H1 (cell line): ENCODE data around the gene PHLPP1. TPM values are rescaled to one million over a fixed set of nuclear protein-coding genes. Genes with fewer than 3 reads are reported as not detected.
A peak's percentile ranks its signal among the peaks of the same experiment; 100 is the strongest.

Experiments
- CTCF ChIA-PET: fragments of 300-600 bp; sonication (Branson Sonifier 250); formaldehyde crosslinking; loops from one replicate; lab custom pipeline; 2021; ENCODE audit not compliant: partially characterized antibody; lab: Charles Lee
- POLR2A ChIA-PET: fragments of 300-600 bp; sonication (Branson Sonifier 250); formaldehyde crosslinking; loops from one replicate; lab custom pipeline; 2021; ENCODE audit warnings: inconsistent platforms; ENCODE audit not compliant: partially characterized antibody; lab: Charles Lee
- DNase-seq, 2 experiments: peaks; one replicate each; pipeline versions ENCODE4 v3.0.0 to v3.0.0-alpha.2; 2010 to 2022; ENCODE audit warnings: low spot score in 2 of 2, low read depth in 1 of 2, mixed read lengths in 1 of 2
- FAIRE-seq: peaks from 2 replicates; lab custom pipeline; 2011; peaks lifted over from hg19 to GRCh38; lab: Jason Lieb, UNC
- H2AFZ ChIP-seq: 2 replicates; pipeline ENCODE4 v1.8.1; 2012; ENCODE audit warnings: low read length, inconsistent platforms
- H2AK5ac ChIP-seq: 2 replicates; pipeline ENCODE4 v1.6.1; 2013; ENCODE audit warnings: low read depth, low read length
- H2BK120ac ChIP-seq: replicated peaks from 2 replicates; pipeline ENCODE3; 2013; ENCODE audit warnings: low read depth, low read length, inconsistent platforms
- H2BK12ac ChIP-seq: 2 replicates; pipeline ENCODE4 v1.6.1; 2013; ENCODE audit warnings: low read depth, low read length
- H2BK15ac ChIP-seq: 2 replicates; pipeline ENCODE4 v1.6.1; 2013; ENCODE audit warnings: low read length
- H2BK20ac ChIP-seq: 2 replicates; pipeline ENCODE4 v1.6.1; 2013; ENCODE audit warnings: low read length
- H2BK5ac ChIP-seq: 2 replicates; pipeline ENCODE4 v1.6.1; 2013; ENCODE audit warnings: low read depth, low read length
- H3K14ac ChIP-seq: 2 replicates; pipeline ENCODE4 v1.6.1; 2013; ENCODE audit warnings: inconsistent platforms; ENCODE audit not compliant: insufficient read length
- H3K18ac ChIP-seq: 2 replicates; pipeline ENCODE4 v1.6.1; 2013; ENCODE audit warnings: low read length; ENCODE audit errors: extremely low read depth
- H3K23ac ChIP-seq: 2 replicates; pipeline ENCODE4 v1.6.1; 2013; ENCODE audit warnings: inconsistent platforms; ENCODE audit not compliant: insufficient read length
- H3K23me2 ChIP-seq: 2 replicates; pipeline ENCODE4 v1.6.1; 2013; ENCODE audit warnings: low read depth, low read length
- H3K27ac ChIP-seq: 2 replicates; pipeline ENCODE4 v1.6.1; 2011; ENCODE audit warnings: low read depth, low read length, inconsistent platforms
- H3K27me3 ChIP-seq, 4 experiments: replicated peaks in 1 of 4; 1 replicate in 1 of 4; 2 replicates in 3 of 4; pipeline versions ENCODE4 v1.6.1 to v1.8.1; 2011 to 2013; ENCODE audit warnings: low read length in 3 of 4, mild to moderate bottlenecking in 3 of 4, inconsistent platforms in 2 of 4, mixed read lengths in 2 of 4, moderate library complexity in 1 of 4; ENCODE audit not compliant: control insufficient read depth in 3 of 4, insufficient read depth in 3 of 4; ENCODE audit errors: extremely low read depth in 1 of 4
- H3K36me3 ChIP-seq, 4 experiments: 2 replicates each; pipeline versions ENCODE4 v1.6.1 to v1.8.1; 2011 to 2013; ENCODE audit warnings: mild to moderate bottlenecking in 4 of 4, low read length in 3 of 4, moderate library complexity in 2 of 4, control low read depth in 1 of 4, inconsistent platforms in 1 of 4; ENCODE audit not compliant: insufficient read depth in 4 of 4, control insufficient read depth in 2 of 4
- H3K4ac ChIP-seq: replicated peaks from 2 replicates; pipeline ENCODE3; 2013; ENCODE audit warnings: low read length, low read depth, mixed read lengths, inconsistent platforms; ENCODE audit not compliant: insufficient read length
- H3K4me1 ChIP-seq, 4 experiments: replicated peaks in 1 of 4; 1 replicate in 1 of 4; 2 replicates in 3 of 4; pipeline versions ENCODE4 v1.6.1 to v1.8.1; 2011 to 2013; ENCODE audit warnings: low read length in 3 of 4, inconsistent platforms in 2 of 4, mixed read lengths in 1 of 4; ENCODE audit not compliant: insufficient read depth in 4 of 4, control insufficient read depth in 3 of 4
- H3K4me2 ChIP-seq, 2 experiments: 2 replicates each; pipeline versions ENCODE4 v1.6.1 to v1.8.1; 2011 to 2013; ENCODE audit warnings: low read depth in 2 of 2, low read length in 2 of 2, control low read depth in 1 of 2, inconsistent platforms in 1 of 2, mild to moderate bottlenecking in 1 of 2; ENCODE audit not compliant: insufficient read depth in 1 of 2
- H3K4me3 ChIP-seq, 4 experiments: fragments of 200-600, 300-600 bp in 1 of 4; sonication (generic), shearing (Covaris generic), sonication (Bioruptor Twin) in 1 of 4; 2 replicates each; pipeline versions ENCODE4 v1.5.1 to v1.8.1; 2011 to 2016; ENCODE audit warnings: low read length in 4 of 4, low read depth in 3 of 4, control low read depth in 2 of 4, inconsistent platforms in 2 of 4, mild to moderate bottlenecking in 2 of 4, mixed read lengths in 1 of 4, moderate library complexity in 1 of 4; ENCODE audit not compliant: insufficient read depth in 2 of 4; ENCODE audit errors: extremely low read depth in 1 of 4
- H3K56ac ChIP-seq: replicated peaks from 2 replicates; pipeline ENCODE3; 2013; ENCODE audit warnings: low read depth, mild to moderate bottlenecking, mixed read lengths, low read length, inconsistent platforms; ENCODE audit not compliant: insufficient read length
- H3K79me1 ChIP-seq: 2 replicates; pipeline ENCODE4 v1.6.1; 2013; ENCODE audit warnings: low read depth, low read length, control low read depth
- H3K79me2 ChIP-seq, 2 experiments: 2 replicates each; pipeline versions ENCODE4 v1.6.1 to v1.8.1; 2012 to 2013; ENCODE audit warnings: low read length in 2 of 2, mild to moderate bottlenecking in 2 of 2, inconsistent platforms in 1 of 2; ENCODE audit not compliant: insufficient read depth in 2 of 2, control insufficient read depth in 1 of 2
- H3K9ac ChIP-seq, 4 experiments: replicated peaks in 1 of 4; 1 replicate in 1 of 4; 2 replicates in 3 of 4; pipeline versions ENCODE4 v1.6.1 to v1.8.1; 2011 to 2013; ENCODE audit warnings: low read depth in 3 of 4, low read length in 3 of 4, control low read depth in 2 of 4, mild to moderate bottlenecking in 2 of 4, moderate library complexity in 2 of 4, inconsistent platforms in 1 of 4; ENCODE audit errors: extremely low read depth in 1 of 4
- H3K9me3 ChIP-seq, 2 experiments: 2 replicates each; pipeline versions ENCODE4 v1.6.1 to v1.8.1; 2012 to 2013; ENCODE audit warnings: mild to moderate bottlenecking in 2 of 2, moderate library complexity in 2 of 2, control low read depth in 1 of 2, inconsistent platforms in 1 of 2, low read depth in 1 of 2, low read length in 1 of 2, mixed read lengths in 1 of 2; ENCODE audit not compliant: insufficient read depth in 2 of 2
- H4K20me1 ChIP-seq, 2 experiments: replicated peaks in 1 of 2; 2 replicates each; pipeline versions ENCODE3 to v1.8.1; 2011 to 2013; ENCODE audit warnings: inconsistent platforms in 2 of 2, low read length in 2 of 2, mild to moderate bottlenecking in 1 of 2; ENCODE audit not compliant: insufficient read depth in 2 of 2, control insufficient read depth in 1 of 2
- H4K5ac ChIP-seq: 2 replicates; pipeline ENCODE4 v1.6.1; 2013; ENCODE audit warnings: low read length, low read depth, mixed read lengths, inconsistent platforms; ENCODE audit not compliant: insufficient read length
- H4K8ac ChIP-seq: 2 replicates; pipeline ENCODE4 v1.8.0; 2013; ENCODE audit warnings: mild to moderate bottlenecking, moderate library complexity, low read length, inconsistent platforms; ENCODE audit not compliant: insufficient read depth; ENCODE audit errors: extremely low read depth
- H4K91ac ChIP-seq: replicated peaks from 2 replicates; pipeline ENCODE3; 2013; ENCODE audit warnings: low read length, mixed read lengths, inconsistent platforms; ENCODE audit not compliant: insufficient read length
- ASH2L ChIP-seq: fragments of 200-600, 300-600 bp; sonication (generic); IDR thresholded peaks from one replicate; pipeline ENCODE4 v1.7.1; 2017; ENCODE audit warnings: low read length
- CREB1 ChIP-seq: IDR thresholded peaks from 2 replicates; pipeline ENCODE4 v1.6.1; 2012; ENCODE audit warnings: inconsistent platforms
- GABPA ChIP-seq: IDR thresholded peaks from 2 replicates; pipeline ENCODE4 v1.6.1; 2011; ENCODE audit warnings: mild to moderate bottlenecking, low read length, moderate library complexity, borderline replicate concordance; ENCODE audit not compliant: insufficient read depth
- HDAC6 ChIP-seq: IDR thresholded peaks from one replicate; pipeline ENCODE4 v1.7.1; 2012; ENCODE audit warnings: low read depth, mild to moderate bottlenecking, inconsistent platforms, low read length, moderate library complexity
- MAFK ChIP-seq: IDR thresholded peaks from 2 replicates; pipeline ENCODE4 v1.6.1; 2012; ENCODE audit warnings: low read depth, mild to moderate bottlenecking, improper control_type of control experiment, low read length
- NANOG ChIP-seq: IDR thresholded peaks from 2 replicates; pipeline ENCODE4 v1.6.1; 2011; ENCODE audit warnings: low read length, low read depth, mild to moderate bottlenecking, inconsistent platforms; ENCODE audit not compliant: insufficient read depth, poor library complexity, severe bottlenecking
- POU5F1 ChIP-seq: IDR thresholded peaks from 2 replicates; pipeline ENCODE4 v1.6.1; 2011; ENCODE audit warnings: low read depth, mild to moderate bottlenecking, low read length, moderate library complexity
- RAD21 ChIP-seq, 2 experiments: IDR thresholded peaks in 1 of 2; conservative IDR thresholded peaks in 1 of 2; 2 replicates each; pipeline ENCODE4 v1.6.1; 2011; ENCODE audit warnings: low read depth in 2 of 2, low read length in 2 of 2, improper control_type of control experiment in 1 of 2, inconsistent platforms in 1 of 2, mild to moderate bottlenecking in 1 of 2, moderate library complexity in 1 of 2
- TAF1 ChIP-seq: IDR thresholded peaks from 2 replicates; pipeline ENCODE4 v1.6.1; 2011; ENCODE audit warnings: mild to moderate bottlenecking, low read depth, low read length
- TBP ChIP-seq: IDR thresholded peaks from 2 replicates; pipeline ENCODE4 v1.6.1; 2011; ENCODE audit warnings: low read depth, low read length, improper control_type of control experiment
- TCF12 ChIP-seq: IDR thresholded peaks from 2 replicates; pipeline ENCODE4 v1.6.1; 2011; ENCODE audit warnings: low read depth, mild to moderate bottlenecking, low read length
- TEAD4 ChIP-seq: IDR thresholded peaks from 2 replicates; pipeline ENCODE4 v1.6.1; 2012; ENCODE audit warnings: low read depth, low read length, inconsistent platforms, mixed read lengths
- WGBS, 2 experiments: shearing (Covaris generic) in 1 of 2; methylation state at CpG; one replicate each; pipeline versions ENCODE4 v1.1.6 to v1.1.7; 2013 to 2015; ENCODE audit warnings: low lambda C conversion rate in 2 of 2, mixed read lengths in 2 of 2, inconsistent platforms in 1 of 2, low coverage in 1 of 2, missing lambda C conversion rate in 1 of 2; ENCODE audit not compliant: insufficient replicate concordance in 2 of 2, insufficient coverage in 1 of 2, insufficient read length in 1 of 2; ENCODE audit errors: extremely low coverage in 1 of 2, missing lambda C conversion rate in 1 of 2; 5-methylcytosine and 5-hydroxymethylcytosine counted together
- polyA plus RNA-seq, 7 experiments: library from polyadenylated mRNA; depleted of rRNA in 3 of 7; stranded (reverse) in 5 of 7; unstranded in 2 of 7; fragments of >200 nt in 5 of 7; fragments of 200-250 nt in 2 of 7; gene quantifications; 1 replicate in 5 of 7; 2 replicates in 1 of 7; 4 replicates in 1 of 7; pipeline versions ENCODE4 v1.2.1 to v1.2.3, GENCODE V29; 2011 to 2013; ENCODE audit warnings: missing spikeins in 2 of 7, mixed read lengths in 2 of 7
- total RNA-seq: library from RNA; stranded (reverse); fragmentation: NEBNext Ultra II Directional; extraction: Animal tissue kit (Norgen Biotek cat#: 25700); gene quantifications from 2 replicates; pipeline ENCODE4 v1.2.1, GENCODE V29; 2021

PHLPP1 gene
- total and polyA plus RNA-seq, 2 of the 8 experiments (the other 6 are each of a cell fraction or from before 2014, with no cell fraction given) = 28.0 to 66.3 TPM

DNA sequence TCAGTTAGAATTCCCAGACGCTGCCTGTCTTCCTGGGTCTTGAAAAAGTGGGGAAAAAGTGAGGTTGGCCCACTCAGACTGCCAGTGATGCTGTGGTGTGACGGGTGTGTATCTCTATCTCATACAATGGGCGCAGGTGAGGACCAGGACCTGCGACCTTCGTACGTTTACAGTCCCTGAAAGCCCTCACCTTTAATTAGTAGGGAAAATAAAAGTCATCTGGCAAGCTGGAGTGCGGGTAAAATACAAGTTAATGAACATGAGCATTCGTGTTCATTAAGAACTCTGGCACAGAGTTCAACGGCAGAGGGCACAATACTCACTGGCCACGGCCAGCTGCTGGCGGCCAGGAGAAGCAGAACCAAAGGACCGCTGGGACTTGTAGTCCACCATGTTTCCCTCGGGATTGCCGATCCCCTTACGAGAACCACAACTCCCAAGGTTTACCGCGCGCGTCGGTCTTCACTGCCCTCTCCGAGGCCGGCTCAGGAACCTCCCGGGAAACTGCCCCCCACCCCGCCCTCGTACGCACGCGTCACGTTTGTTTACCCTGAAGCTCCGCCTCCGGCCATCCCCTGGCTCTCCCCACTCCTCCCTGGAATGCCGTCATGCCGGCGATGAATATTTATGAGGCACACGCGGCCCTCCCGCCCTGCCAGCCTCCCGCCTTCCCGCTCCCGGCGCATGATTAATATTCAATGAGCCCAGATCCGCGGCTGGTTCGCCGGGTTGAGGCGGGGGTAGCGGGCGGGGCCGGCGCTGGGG lies 488 bp upstream of the PHLPP1 start:
- Histone ChIP-seq H3K9me3 (no peaks in the 10 kb centered on the region), H3K4ac (no peak overlapping the region), H3K27ac (peak overlapping the region; percentile 94), H4K5ac (peak overlapping the region; percentile 79), H3K23ac (no peak overlapping the region), H3K36me3 (no peaks in the 10 kb centered on the region), H3K14ac (no peak overlapping the region), H3K27me3 (no peaks in the 10 kb centered on the region), H2BK5ac (peak overlapping the region; percentile 83), H2AFZ (peak overlapping the region; percentile 93; the same call in 1 of the 2 replicates), H4K20me1 (peaks cover 8 to 11% of the 10 kb centered on the region in 2 experiments), H3K4me2 (peak overlapping the region; percentile 67 to 90), H3K4me3 (peak overlapping the region; percentile 66 to 76 (median 70)), H2BK12ac (peak overlapping the region; percentile 95; the same call in 1 of the 2 replicates), H3K23me2 (peaks cover 7% of the 10 kb centered on the region), H4K8ac (peak overlapping the region; percentile 82; the same call in 1 of the 2 replicates), H3K79me2 (peaks cover 19 to 40% of the 10 kb centered on the region in 2 experiments), H2BK120ac (no peak overlapping the region), H2AK5ac (no peak overlapping the region), H2BK20ac (peak overlapping the region; percentile 16; the same call in 1 of the 2 replicates), H3K4me1 (peaks cover 0 to 13% (median 6%) of the 10 kb centered on the region in 4 experiments; a peak in 5 of 7 replicates), H3K79me1 (no peaks in the 10 kb centered on the region), H3K56ac (peak overlapping the region; percentile 52), H3K9ac (peak overlapping the region; percentile 57 to 96 (median 88); a peak in 6 of 7 replicates), H4K91ac (peak overlapping the region; percentile 42), H2BK15ac (no peak overlapping the region; the same call in 1 of the 2 replicates), H3K18ac (peak overlapping the region; percentile 81)
- DNase-seq (peak; percentile 95 to 99), FAIRE-seq (peak; percentile 92)
- ChIA-PET POLR2A (interaction anchor here (0.6 to 2.6 kb wide), 15 partner anchors 13 to 277 kb away, joined by 3 to 15 read pairs (median 4); no protein-coding TSS in a partner anchor), CTCF (interaction anchor here (0.6 to 2.1 kb wide), 14 partner anchors 11 to 724 kb away, joined by 3 to 8 read pairs (median 4); no protein-coding TSS in a partner anchor)
- WGBS, 2 experiments = 3% methylated on average over 36 of the region's 50 CpGs; no CpG with 5 or more reads in 1 of the 2 experiments
- TF ChIP-seq TBP (peak; percentile 46), TEAD4 (peak; percentile 95), POU5F1 (no peak), CREB1 (peak; percentile 91), TCF12 (0 out of 2 replicates have a peak, but pooled peaks have one; percentile 78), MAFK (no peak), NANOG (peak; percentile 68), RAD21 (IDR thresholded peaks at IDR 0.05 in 1 of 2, conservative IDR thresholded peaks at IDR 0.05 in 1 of 2; ENCODE audit: low read depth in 2 of 2, low read length in 2 of 2) (peak; percentile 74 to 76), ASH2L (peak; percentile 64), GABPA (no peak), TAF1 (peak; percentile 77), HDAC6 (no peak)
